Measurements from ENCODE around the gene DAPK1. TPM values are rescaled to one million over a fixed set of nuclear protein-coding genes. Genes with fewer than 3 reads are reported as not detected.

The DAPK1 gene
- polyA plus RNA-seq, 1 of the 3 experiments (the other 2 are of a cell fraction) = 0.61 TPM

GRCh38 chr9:87640385-87640795 is 142.7 kb downstream of the DAPK1 start (continued):
- TF ChIP-seq, protein P1, sequence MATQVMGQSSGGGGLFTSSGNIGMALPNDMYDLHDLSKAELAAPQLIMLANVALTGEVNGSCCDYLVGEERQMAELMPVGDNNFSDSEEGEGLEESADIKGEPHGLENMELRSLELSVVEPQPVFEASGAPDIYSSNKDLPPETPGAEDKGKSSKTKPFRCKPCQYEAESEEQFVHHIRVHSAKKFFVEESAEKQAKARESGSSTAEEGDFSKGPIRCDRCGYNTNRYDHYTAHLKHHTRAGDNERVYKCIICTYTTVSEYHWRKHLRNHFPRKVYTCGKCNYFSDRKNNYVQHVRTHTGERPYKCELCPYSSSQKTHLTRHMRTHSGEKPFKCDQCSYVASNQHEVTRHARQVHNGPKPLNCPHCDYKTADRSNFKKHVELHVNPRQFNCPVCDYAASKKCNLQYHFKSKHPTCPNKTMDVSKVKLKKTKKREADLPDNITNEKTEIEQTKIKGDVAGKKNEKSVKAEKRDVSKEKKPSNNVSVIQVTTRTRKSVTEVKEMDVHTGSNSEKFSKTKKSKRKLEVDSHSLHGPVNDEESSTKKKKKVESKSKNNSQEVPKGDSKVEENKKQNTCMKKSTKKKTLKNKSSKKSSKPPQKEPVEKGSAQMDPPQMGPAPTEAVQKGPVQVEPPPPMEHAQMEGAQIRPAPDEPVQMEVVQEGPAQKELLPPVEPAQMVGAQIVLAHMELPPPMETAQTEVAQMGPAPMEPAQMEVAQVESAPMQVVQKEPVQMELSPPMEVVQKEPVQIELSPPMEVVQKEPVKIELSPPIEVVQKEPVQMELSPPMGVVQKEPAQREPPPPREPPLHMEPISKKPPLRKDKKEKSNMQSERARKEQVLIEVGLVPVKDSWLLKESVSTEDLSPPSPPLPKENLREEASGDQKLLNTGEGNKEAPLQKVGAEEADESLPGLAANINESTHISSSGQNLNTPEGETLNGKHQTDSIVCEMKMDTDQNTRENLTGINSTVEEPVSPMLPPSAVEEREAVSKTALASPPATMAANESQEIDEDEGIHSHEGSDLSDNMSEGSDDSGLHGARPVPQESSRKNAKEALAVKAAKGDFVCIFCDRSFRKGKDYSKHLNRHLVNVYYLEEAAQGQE (IDR thresholded peaks at IDR 0.05; ENCODE audit: low read depth, low read length) = no peak
- TF ChIP-seq GABPA (IDR thresholded peaks at IDR 0.05; ENCODE audit: low read depth) (no peak), RFX5 (IDR thresholded peaks at IDR 0.05; ENCODE audit: low read length) (no peak), CHD2 (IDR thresholded peaks at IDR 0.05; ENCODE audit: low read length, partially characterized antibody) (peak; percentile 79), NFIC (IDR thresholded peaks at IDR 0.05; ENCODE audit: borderline replicate concordance) (peak; percentile 50; the same call in 1 of the 2 replicates), FOXJ3 (CRISPR knock-in tag; IDR thresholded peaks at IDR 0.05) (peak; percentile 59; the same call in 1 of the 2 replicates), TAF1 (IDR thresholded peaks at IDR 0.05; ENCODE audit: borderline replicate concordance, low read depth, low read length) (no peak), JUND (IDR thresholded peaks at IDR 0.05) (no peak), TEAD4 (IDR thresholded peaks at IDR 0.05; ENCODE audit: borderline replicate concordance, insufficient read depth) (no peak), MAX (IDR thresholded peaks at IDR 0.05; ENCODE audit: low read depth) (no peak), PBX3 (IDR thresholded peaks at IDR 0.05) (no peak), TCF12 (IDR thresholded peaks at IDR 0.05) (no peak; the same call in 1 of the 2 replicates), FOSL2 (IDR thresholded peaks at IDR 0.05; ENCODE audit: borderline replicate concordance, low read depth) (no peak)
- TF ChIP-seq, protein P2, sequence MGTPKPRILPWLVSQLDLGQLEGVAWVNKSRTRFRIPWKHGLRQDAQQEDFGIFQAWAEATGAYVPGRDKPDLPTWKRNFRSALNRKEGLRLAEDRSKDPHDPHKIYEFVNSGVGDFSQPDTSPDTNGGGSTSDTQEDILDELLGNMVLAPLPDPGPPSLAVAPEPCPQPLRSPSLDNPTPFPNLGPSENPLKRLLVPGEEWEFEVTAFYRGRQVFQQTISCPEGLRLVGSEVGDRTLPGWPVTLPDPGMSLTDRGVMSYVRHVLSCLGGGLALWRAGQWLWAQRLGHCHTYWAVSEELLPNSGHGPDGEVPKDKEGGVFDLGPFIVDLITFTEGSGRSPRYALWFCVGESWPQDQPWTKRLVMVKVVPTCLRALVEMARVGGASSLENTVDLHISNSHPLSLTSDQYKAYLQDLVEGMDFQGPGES (IDR thresholded peaks at IDR 0.05; ENCODE audit: low read depth, low read length) = no peak
- TF ChIP-seq, protein P3, sequence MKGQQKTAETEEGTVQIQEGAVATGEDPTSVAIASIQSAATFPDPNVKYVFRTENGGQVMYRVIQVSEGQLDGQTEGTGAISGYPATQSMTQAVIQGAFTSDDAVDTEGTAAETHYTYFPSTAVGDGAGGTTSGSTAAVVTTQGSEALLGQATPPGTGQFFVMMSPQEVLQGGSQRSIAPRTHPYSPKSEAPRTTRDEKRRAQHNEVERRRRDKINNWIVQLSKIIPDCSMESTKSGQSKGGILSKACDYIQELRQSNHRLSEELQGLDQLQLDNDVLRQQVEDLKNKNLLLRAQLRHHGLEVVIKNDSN (IDR thresholded peaks at IDR 0.05; ENCODE audit: borderline replicate concordance, low read depth) = no peak

Data from SK-N-SH (cell line).